OCI-LY3 (cell line): ENCODE measurements around the gene EMILIN1.

Experiments
- EZH2phosphoT487 ChIP-seq: fragments of 200-600 bp; shearing (Covaris generic); IDR thresholded peaks from 2 replicates; pipeline ENCODE4 v1.6.1; 2018; ENCODE audit warnings: antibody characterized with exemption, mixed run types, low read depth
- TF ChIP-seq, protein P1 (sequence below): fragments of 200-600, 300-600 bp; sonication (generic); IDR thresholded peaks from 2 replicates; pipeline ENCODE4 v1.5.1; 2014; ENCODE audit warnings: antibody characterized with exemption, low read length, low read depth

DNA sequence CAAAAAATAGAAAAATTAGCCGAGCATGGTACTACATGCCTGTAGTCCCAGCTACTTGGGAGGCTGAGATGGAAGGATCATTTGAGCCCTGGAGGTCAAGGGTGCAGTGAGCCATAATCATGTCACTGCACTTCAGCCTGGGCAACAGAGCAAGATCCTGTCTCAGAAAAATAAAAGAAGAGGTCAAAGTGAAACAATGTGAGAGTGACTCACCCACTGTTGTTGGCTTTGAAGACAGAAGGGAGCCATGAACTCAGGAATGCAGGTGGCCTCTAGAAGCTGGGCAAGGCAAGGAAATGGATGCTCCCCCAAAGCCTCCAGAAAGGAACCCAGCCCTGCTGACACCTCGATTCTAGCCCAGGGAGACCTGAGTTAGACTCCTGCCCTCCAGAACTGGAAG, 49.4 kb upstream of the EMILIN1 start:
- TF ChIP-seq, protein P1, sequence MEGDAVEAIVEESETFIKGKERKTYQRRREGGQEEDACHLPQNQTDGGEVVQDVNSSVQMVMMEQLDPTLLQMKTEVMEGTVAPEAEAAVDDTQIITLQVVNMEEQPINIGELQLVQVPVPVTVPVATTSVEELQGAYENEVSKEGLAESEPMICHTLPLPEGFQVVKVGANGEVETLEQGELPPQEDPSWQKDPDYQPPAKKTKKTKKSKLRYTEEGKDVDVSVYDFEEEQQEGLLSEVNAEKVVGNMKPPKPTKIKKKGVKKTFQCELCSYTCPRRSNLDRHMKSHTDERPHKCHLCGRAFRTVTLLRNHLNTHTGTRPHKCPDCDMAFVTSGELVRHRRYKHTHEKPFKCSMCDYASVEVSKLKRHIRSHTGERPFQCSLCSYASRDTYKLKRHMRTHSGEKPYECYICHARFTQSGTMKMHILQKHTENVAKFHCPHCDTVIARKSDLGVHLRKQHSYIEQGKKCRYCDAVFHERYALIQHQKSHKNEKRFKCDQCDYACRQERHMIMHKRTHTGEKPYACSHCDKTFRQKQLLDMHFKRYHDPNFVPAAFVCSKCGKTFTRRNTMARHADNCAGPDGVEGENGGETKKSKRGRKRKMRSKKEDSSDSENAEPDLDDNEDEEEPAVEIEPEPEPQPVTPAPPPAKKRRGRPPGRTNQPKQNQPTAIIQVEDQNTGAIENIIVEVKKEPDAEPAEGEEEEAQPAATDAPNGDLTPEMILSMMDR: no peak
- no peak for TF ChIP-seq EZH2phosphoT487
